B cell (primary cell): Measurements from ENCODE around the gene NRF1.

ENCODE experiments used
- EZH2 ChIP-seq: IDR thresholded peaks from 2 replicates; pipeline ENCODE4 v1.6.1; 2012; ENCODE audit warnings: borderline replicate concordance, low read depth, mild to moderate bottlenecking, moderate library complexity, low read length; ENCODE audit not compliant: insufficient read depth, poor library complexity, severe bottlenecking
- TF ChIP-seq, protein P1 (sequence below): fragments of 200-600 bp; IDR thresholded peaks from one replicate; pipeline ENCODE4 v1.8.0; 2022; ENCODE audit warnings: antibody characterized with exemption, mild to moderate bottlenecking

- TF ChIP-seq, protein P1, sequence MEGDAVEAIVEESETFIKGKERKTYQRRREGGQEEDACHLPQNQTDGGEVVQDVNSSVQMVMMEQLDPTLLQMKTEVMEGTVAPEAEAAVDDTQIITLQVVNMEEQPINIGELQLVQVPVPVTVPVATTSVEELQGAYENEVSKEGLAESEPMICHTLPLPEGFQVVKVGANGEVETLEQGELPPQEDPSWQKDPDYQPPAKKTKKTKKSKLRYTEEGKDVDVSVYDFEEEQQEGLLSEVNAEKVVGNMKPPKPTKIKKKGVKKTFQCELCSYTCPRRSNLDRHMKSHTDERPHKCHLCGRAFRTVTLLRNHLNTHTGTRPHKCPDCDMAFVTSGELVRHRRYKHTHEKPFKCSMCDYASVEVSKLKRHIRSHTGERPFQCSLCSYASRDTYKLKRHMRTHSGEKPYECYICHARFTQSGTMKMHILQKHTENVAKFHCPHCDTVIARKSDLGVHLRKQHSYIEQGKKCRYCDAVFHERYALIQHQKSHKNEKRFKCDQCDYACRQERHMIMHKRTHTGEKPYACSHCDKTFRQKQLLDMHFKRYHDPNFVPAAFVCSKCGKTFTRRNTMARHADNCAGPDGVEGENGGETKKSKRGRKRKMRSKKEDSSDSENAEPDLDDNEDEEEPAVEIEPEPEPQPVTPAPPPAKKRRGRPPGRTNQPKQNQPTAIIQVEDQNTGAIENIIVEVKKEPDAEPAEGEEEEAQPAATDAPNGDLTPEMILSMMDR, result no peak
- TF ChIP-seq EZH2, result no peak
Measured at GRCh38 chr7:129723679-129724078, 112.2 kb downstream of the NRF1 start.
